Lung (tissue), 5 donors: Measurements from ENCODE around the gene CLEC2D. TPM values are rescaled to one million over a fixed set of nuclear protein-coding genes. Genes with fewer than 3 reads are reported as not detected.

Experiments used
- polyA plus RNA-seq, 2 donors: library from polyadenylated mRNA; stranded (reverse); fragments of 200-250 nt; gene quantifications; one replicate each; pipeline ENCODE4 v1.2.1, GENCODE V29; 2013
- small RNA-seq: library from RNA; depleted of rRNA; stranded (forward); fragments of <200 nt; gene quantifications from one replicate; pipeline ENCODE3, GENCODE V24; 2014; ENCODE audit warnings: low replicate concordance
- total RNA-seq, 2 donors: library from RNA; depleted of rRNA in 1 of 2; stranded (reverse); fragments of >200 nt in 1 of 2; gene quantifications; one replicate each; pipeline ENCODE4 v1.2.1, GENCODE V29; 2014 to 2021
- donor health status: Bipolar disorder and iron deficiency.
- donor health status: healthy.
- donor health status: DM: yes; HTN: yes; CAD: no.

CLEC2D gene
- total and polyA plus RNA-seq, 4 donors: 4.4 to 30.5 (median 9.0) TPM

Small RNA genes within 50 kb of the gene (small RNA-seq; reads per million reads assigned to genes)
- not detected for gene AC010186.4
- not detected for gene RNU6-700P

Other genes with a start within 250 kb of the CLEC2D start
- 1 to 10 TPM; 1.4 to 3.5 TPM for gene KLRB1, start 61.8 kb upstream of the CLEC2D start, total RNA-seq
- gene KLRB1, start 61.8 kb upstream of the CLEC2D start, polyA plus RNA-seq: 1 to 10 TPM; 1.9 to 2.7 TPM
- gene CLECL1, start 63.4 kb downstream of the CLEC2D start, total RNA-seq: 1 to 10 TPM in 1 of 2 donors, under 1 TPM in 1; 0.74 to 2.1 TPM
- gene CLECL1, start 63.4 kb downstream of the CLEC2D start, polyA plus RNA-seq: 1 to 10 TPM in 1 of 2 donors, under 1 TPM in 1; 0.72 to 1.9 TPM
- 10 to 100 TPM in 1 of 2 donors, 1 to 10 TPM in 1; 5.2 to 17.4 TPM for gene CD69, start 91.2 kb downstream of the CLEC2D start, total RNA-seq
- gene CD69, start 91.2 kb downstream of the CLEC2D start, polyA plus RNA-seq: 10 to 100 TPM in 1 of 2 donors, 1 to 10 TPM in 1; 3.9 to 14.2 TPM
- 1 to 10 TPM; 1.1 to 2.2 TPM for gene KLRF1, start 157.8 kb downstream of the CLEC2D start, total RNA-seq
- 1 to 10 TPM; 1.4 TPM for gene KLRF1, start 157.8 kb downstream of the CLEC2D start, polyA plus RNA-seq
- gene CLEC2B, start 199.6 kb downstream of the CLEC2D start, total RNA-seq: 10 to 100 TPM; 14.1 to 70.1 TPM
- gene CLEC2B, start 199.6 kb downstream of the CLEC2D start, polyA plus RNA-seq: 10 to 100 TPM; 17.0 to 19.0 TPM
- not detected for gene KLRF2, start 211.8 kb downstream of the CLEC2D start, total RNA-seq
- not detected for gene KLRF2, start 211.8 kb downstream of the CLEC2D start, polyA plus RNA-seq